Progenitor cell of endocrine pancreas (in vitro differentiated cells): ENCODE results near the gene KDM2A. TPM values are rescaled to one million over a fixed set of nuclear protein-coding genes. Genes with fewer than 3 reads are reported as not detected.

Experiments
- DNase-seq: peaks from one replicate; pipeline ENCODE4 v3.0.0; 2021; ENCODE audit warnings: low spot score; ENCODE audit not compliant: unreplicated experiment
- H3K27ac Mint-ChIP-seq: 2 replicates; pipeline ENCODE4 v1.8.0; 2021; ENCODE audit warnings: mild to moderate bottlenecking, moderate library complexity, mixed read lengths
- H3K27me3 Mint-ChIP-seq: 2 replicates; pipeline ENCODE4 v1.8.0; 2021; ENCODE audit warnings: mixed read lengths
- H3K36me3 Mint-ChIP-seq: 2 replicates; pipeline ENCODE4 v1.8.0; 2022; ENCODE audit warnings: mixed read lengths; ENCODE audit not compliant: insufficient read depth
- H3K4me1 Mint-ChIP-seq: 2 replicates; pipeline ENCODE4 v1.8.0; 2021; ENCODE audit warnings: low read depth, mixed read lengths
- H3K4me3 Mint-ChIP-seq: 2 replicates; pipeline ENCODE4 v1.8.0; 2021; ENCODE audit warnings: low read depth, mild to moderate bottlenecking, moderate library complexity, mixed read lengths
- H3K9me3 Mint-ChIP-seq: 2 replicates; pipeline ENCODE4 v1.8.0; 2021; ENCODE audit warnings: low read depth, mixed read lengths
- CTCF ChIP-seq: fragments of 200-600 bp; sonication (generic); IDR thresholded peaks from one replicate; pipeline ENCODE4 v1.5.0; 2021; ENCODE audit warnings: antibody characterized with exemption, mild to moderate bottlenecking; ENCODE audit not compliant: unreplicated experiment
- total RNA-seq: library from RNA; stranded (reverse); gene quantifications from 2 replicates; pipeline ENCODE4 v1.2.1, GENCODE V29; 2021

The KDM2A gene
- total RNA-seq, 1 donor from 2014 or later = 108 TPM

GRCh38 chr11:67276781-67277230 lies 157.7 kb downstream of the KDM2A start:
- TF ChIP-seq CTCF = no peak
- Mint-ChIP-seq H3K4me3 (no peak overlapping the region), H3K9me3 (no peaks in the 10 kb centered on the region), H3K27ac (no peak overlapping the region), H3K27me3 (no peaks in the 10 kb centered on the region), H3K36me3 (peaks cover 3% of the 10 kb centered on the region), H3K4me1 (no peaks in the 10 kb centered on the region)
- DNase-seq = no peak

GRCh38 chr11:67277231-67277961 lies 158.3 kb downstream of the KDM2A start:
- no peaks in the 10 kb centered on the region for H3K9me3 Mint-ChIP-seq
- TF ChIP-seq CTCF = no peak
- no peaks in the 10 kb centered on the region for H3K4me1 Mint-ChIP-seq
- H3K27me3 Mint-ChIP-seq = no peaks in the 10 kb centered on the region
- H3K27ac Mint-ChIP-seq = no peak overlapping the region
- no peak for DNase-seq
- no peak overlapping the region for H3K4me3 Mint-ChIP-seq
- peaks cover 4% of the 10 kb centered on the region for H3K36me3 Mint-ChIP-seq

GRCh38 chr11:67278135-67278938 lies 159.3 kb downstream of the KDM2A start:
- Mint-ChIP-seq H3K36me3 (peaks cover 6% of the 10 kb centered on the region), H3K9me3 (no peaks in the 10 kb centered on the region), H3K4me3 (no peak overlapping the region), H3K4me1 (no peaks in the 10 kb centered on the region), H3K27me3 (no peaks in the 10 kb centered on the region), H3K27ac (no peak overlapping the region)
- TF ChIP-seq CTCF = no peak
- DNase-seq = no peak

- H3K4me3 Mint-ChIP-seq = no peak overlapping the region
- H3K4me1 Mint-ChIP-seq = no peaks in the 10 kb centered on the region
- no peak for DNase-seq
- no peak for TF ChIP-seq CTCF
- peaks cover 6% of the 10 kb centered on the region for H3K36me3 Mint-ChIP-seq
- no peaks in the 10 kb centered on the region for H3K9me3 Mint-ChIP-seq
- H3K27ac Mint-ChIP-seq = no peak overlapping the region
- H3K27me3 Mint-ChIP-seq = no peaks in the 10 kb centered on the region
Observed at GRCh38 chr11:67278939-67279588, 160.0 kb downstream of the KDM2A start.
